Mesodermal cell (in vitro differentiated cells): ENCODE measurements around the gene ADAT1.
A peak's percentile ranks its signal among the peaks of the same experiment; 100 is the strongest.
"Not testable (repeated sequence)": the region's sequence is repeated elsewhere in the genome, so short reads cannot be mapped to it uniquely, and the experiment has no call there.

Experiments used
- H3K27ac ChIP-seq: 2 replicates; pipeline ENCODE4 v1.7.0; 2013; ENCODE audit warnings: mild to moderate bottlenecking, low read depth, low read length, moderate library complexity; ENCODE audit not compliant: severe bottlenecking
- H3K36me3 ChIP-seq: 2 replicates; pipeline ENCODE4 v1.7.1; 2013; ENCODE audit warnings: mild to moderate bottlenecking, low read length, moderate library complexity; ENCODE audit not compliant: control insufficient read depth, insufficient read depth
- H3K4me1 ChIP-seq: one replicate; pipeline ENCODE4 v1.7.1; 2013; ENCODE audit warnings: mild to moderate bottlenecking, low read length; ENCODE audit not compliant: insufficient read depth, control insufficient read depth, poor library complexity, severe bottlenecking
- H3K4me3 ChIP-seq: 2 replicates; pipeline ENCODE4 v1.7.0; 2013; ENCODE audit warnings: low read length, control low read depth, mild to moderate bottlenecking; ENCODE audit not compliant: insufficient read depth, poor library complexity, severe bottlenecking; ENCODE audit errors: extremely low read depth
- H3K9me3 ChIP-seq: 2 replicates; pipeline ENCODE4 v1.7.1; 2013; ENCODE audit warnings: mild to moderate bottlenecking, low read length, moderate library complexity; ENCODE audit not compliant: control insufficient read depth
- WGBS, 2 experiments: methylation state at CpG; one replicate each; pipeline ENCODE4 v1.1.5; 2013; ENCODE audit warnings: missing lambda C conversion rate in 2 of 2; ENCODE audit not compliant: insufficient coverage in 2 of 2; 5-methylcytosine and 5-hydroxymethylcytosine counted together

ADAT1 gene

DNA sequence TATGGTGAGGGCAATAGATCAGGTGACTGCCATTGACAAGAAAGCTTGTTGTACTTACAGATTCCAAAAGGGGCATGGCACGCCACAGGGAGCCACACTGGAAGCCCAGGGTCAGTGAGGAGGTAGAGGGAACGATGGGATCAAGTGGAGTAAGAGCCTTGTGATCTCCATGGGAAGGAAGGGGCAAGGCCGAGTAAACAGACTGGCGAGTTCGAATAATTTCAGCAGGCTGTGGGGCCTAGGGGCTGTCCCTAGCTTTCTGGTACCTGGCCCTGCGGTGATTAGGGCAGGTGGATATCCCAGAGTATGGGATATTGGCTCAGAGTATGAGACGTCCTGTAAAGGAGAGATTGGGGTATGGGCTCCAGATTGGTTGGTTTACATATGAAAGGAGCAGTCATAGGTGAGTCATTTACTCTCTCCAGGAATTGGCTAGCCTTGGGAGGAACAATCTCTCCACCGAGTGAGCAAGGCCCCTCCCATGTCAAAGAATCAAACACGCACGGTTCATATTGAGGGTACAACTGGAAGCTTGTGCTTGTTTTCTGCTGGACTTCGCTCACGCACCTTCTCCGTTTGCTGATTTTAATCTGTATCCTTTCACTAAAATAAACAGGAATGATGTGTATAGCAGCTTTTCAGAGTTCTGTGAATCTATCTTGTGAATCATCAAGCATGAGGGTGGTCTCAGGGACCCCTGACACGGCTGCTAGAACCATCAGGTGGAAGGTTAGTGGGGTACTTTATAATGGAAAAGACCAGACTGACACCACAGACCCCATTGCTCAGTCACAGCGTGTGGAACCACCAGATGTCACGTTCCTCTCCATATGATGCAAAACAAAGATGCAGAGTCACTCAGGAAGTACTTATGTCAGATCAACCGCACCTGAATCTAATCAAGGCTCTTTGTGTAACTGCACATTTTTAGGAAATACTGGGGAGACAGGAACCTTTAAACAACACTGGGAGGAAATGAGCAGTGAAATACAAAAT, 29.0 kb downstream of the ADAT1 start:
- peaks cover 34% of the 10 kb centered on the region for H3K36me3 ChIP-seq
- H3K4me3 ChIP-seq, result no peak overlapping the region
- WGBS, 2 experiments, result 67 to 81% methylated on average over 7 to 16 of the region's 17 CpGs
- peak overlapping the region; percentile 54 for H3K27ac ChIP-seq
- peaks cover 8% of the 10 kb centered on the region for H3K9me3 ChIP-seq
- H3K4me1 ChIP-seq, result peaks cover 30% of the 10 kb centered on the region

DNA sequence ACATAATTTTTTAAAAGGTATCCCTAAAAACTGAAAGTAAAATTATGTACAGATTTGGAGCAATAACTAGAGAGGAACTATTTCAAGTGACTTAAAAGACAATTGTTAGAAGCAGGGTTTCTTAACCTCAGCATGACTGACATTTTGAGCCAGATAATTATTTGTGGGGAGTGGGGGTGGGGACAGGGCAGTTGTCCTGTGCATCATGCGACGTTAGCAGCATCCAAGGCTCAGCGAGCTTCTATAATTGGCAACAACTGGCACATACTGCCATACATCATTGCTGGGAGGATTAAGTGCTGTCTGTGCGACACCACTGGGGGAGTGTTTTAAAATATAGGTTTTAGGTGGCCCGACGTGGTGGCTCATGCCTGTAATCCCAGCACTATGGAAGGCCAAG, 29.8 kb downstream of the ADAT1 start:
- 80 to 95% methylated on average over 1 to 6 of the region's 6 CpGs for WGBS, 2 experiments
- Histone ChIP-seq H3K9me3 (peaks cover 8% of the 10 kb centered on the region), H3K4me1 (peaks cover 30% of the 10 kb centered on the region), H3K36me3 (peaks cover 31% of the 10 kb centered on the region), H3K27ac (no peak overlapping the region), H3K4me3 (no peak overlapping the region)

DNA sequence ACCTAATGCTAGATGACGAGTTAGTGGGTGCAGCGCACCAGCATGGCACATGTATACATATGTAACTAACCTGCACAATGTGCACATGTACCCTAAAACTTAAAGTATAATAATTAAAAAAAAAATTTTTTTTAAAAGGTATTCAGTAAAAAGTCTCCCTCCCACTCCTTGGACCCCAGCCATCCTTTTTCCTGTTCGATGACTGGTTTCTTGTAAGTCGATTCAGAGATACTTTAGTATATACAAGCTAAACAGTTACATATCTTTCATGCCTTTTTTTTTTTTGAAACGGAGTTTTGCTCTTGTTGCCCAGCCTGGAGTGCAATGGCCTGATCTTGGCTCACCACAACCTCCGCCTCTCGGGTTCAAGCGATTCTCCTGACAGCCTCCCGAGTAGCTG, 31.2 kb downstream of the ADAT1 start:
- H3K4me3 ChIP-seq, H3K27ac ChIP-seq, H3K9me3 ChIP-seq: not testable (repeated sequence)
- 95 to 98% methylated on average over 5 to 7 of the region's 9 CpGs for WGBS, 2 experiments
- H3K36me3 ChIP-seq, result peaks cover 21% of the 10 kb centered on the region
- peaks cover 30% of the 10 kb centered on the region for H3K4me1 ChIP-seq

DNA sequence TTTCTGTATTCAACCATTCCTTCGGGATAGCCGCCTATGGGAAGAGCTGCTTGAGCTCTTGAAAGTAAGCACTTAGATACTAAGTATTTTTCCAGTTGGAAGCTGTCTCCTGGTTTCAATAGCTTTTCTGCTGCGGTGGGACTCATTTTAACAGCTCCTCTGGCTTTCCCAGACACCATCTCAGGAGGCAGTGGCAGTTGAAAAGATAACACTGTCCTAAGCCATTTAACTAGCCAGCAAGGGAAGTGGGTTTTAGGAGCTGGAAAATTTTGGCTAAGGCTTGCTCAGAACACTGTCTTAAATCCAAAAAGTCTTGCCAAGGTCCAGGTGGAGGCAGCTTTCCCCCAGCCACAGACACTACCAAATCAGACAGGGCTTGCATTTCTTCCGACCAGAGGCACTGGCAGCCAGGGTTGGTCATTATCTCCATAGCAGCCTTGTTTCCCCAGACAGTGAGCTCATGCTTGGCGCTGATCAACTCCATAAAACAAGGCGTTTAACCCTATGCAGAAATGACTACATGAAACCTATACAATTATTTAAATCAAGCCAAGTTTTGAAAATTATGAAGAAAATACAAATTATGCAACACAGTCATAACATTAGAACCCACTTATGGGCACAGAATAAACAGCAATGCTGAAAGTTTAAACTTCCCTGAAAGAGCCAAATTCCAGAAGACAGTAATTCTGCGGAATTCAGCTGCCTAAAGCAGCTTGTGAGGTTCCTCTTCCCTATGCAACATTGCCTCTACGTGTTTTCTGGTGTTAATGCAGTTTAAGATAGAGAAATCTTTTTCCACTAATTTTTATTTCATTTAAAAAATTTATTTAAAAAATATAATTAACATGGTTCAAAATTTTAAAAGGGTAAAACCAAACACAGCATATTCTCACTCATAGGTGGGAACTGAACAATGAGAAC, 31.9 kb downstream of the ADAT1 start:
- peaks cover 20% of the 10 kb centered on the region for H3K36me3 ChIP-seq
- H3K4me1 ChIP-seq, result peaks cover 30% of the 10 kb centered on the region
- no peaks in the 10 kb centered on the region for H3K9me3 ChIP-seq
- 64 to 83% methylated on average over 4 to 5 of the region's 8 CpGs for WGBS, 2 experiments
- H3K27ac ChIP-seq, result peak overlapping the region; percentile 89
- no peak overlapping the region for H3K4me3 ChIP-seq

DNA sequence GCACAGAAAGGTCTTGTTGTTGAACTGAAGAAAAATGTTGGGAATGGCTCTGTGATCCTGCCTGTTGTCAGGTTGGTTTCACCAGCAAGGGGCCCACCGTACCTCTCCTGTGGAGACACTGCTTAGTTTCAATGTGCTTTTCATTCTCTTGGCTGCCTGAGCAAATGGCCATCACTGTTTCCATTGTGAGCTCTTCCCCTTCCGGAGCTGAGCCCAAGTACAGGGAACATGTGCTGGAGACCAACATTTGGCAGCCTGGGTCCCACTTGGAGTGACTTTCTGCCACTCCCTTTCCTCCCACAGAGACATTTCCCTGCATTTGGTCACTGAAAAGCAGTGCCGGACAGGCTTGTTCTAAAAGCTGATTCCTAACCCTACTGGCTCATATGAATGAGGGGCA, 33.8 kb downstream of the ADAT1 start:
- WGBS, 2 experiments, result 83 to 84% methylated on average over 3 of the region's 3 CpGs
- H3K36me3 ChIP-seq, result peaks cover 20% of the 10 kb centered on the region
- H3K27ac ChIP-seq, result no peak overlapping the region

DNA sequence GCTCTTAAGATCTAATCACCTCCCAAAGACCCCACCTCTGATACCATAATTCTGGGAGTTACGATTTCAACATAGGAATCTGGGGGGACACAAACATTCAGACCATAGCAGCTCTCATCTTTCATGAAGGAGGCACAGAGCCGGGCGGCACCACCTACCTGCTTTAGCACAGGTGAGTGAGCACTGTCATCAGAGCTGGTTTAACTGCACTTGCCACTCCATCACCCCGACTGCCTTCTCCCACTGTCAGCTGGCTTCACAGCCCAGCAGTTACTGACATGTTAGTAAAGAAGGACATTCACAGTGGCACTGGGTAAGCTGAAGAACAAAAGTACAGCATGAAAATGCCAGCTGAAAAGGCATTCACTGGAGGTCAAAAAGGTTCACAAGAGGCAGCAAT, 34.4 kb downstream of the ADAT1 start:
- 100% methylated on average over 3 to 4 of the region's 4 CpGs for WGBS, 2 experiments
- Histone ChIP-seq H3K9me3 (no peaks in the 10 kb centered on the region), H3K4me3 (no peak overlapping the region), H3K36me3 (peaks cover 14% of the 10 kb centered on the region), H3K4me1 (peaks cover 19% of the 10 kb centered on the region), H3K27ac (no peak overlapping the region)

More for the DNA sequence above, 33.8 kb downstream of the ADAT1 start:
- H3K9me3 ChIP-seq, result no peaks in the 10 kb centered on the region
- no peak overlapping the region for H3K4me3 ChIP-seq
- H3K4me1 ChIP-seq, result peaks cover 24% of the 10 kb centered on the region

DNA sequence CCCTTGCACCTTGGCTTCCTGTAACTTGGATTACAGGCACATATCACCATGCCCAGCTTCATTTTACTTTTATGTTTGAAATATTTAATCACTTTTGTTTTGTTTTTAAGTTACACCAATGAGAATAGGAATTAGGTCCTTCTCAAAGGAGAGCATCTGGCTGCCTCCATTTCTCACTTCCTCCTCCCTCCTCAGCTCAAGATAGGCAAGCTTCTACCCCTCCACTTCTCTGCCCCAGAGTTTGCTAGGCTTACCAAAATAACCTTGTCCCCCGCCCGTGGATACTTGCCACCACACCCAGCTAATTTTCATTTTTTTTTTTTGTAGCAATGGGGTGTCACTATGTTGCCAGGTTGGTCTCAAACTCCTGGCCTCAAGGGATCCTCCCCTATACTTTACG, 39.0 kb downstream of the ADAT1 start:
- WGBS, 2 experiments, result 86 to 92% methylated on average over 1 of the region's 3 CpGs
- Histone ChIP-seq H3K27ac (no peak overlapping the region), H3K4me1 (no peaks in the 10 kb centered on the region)

DNA sequence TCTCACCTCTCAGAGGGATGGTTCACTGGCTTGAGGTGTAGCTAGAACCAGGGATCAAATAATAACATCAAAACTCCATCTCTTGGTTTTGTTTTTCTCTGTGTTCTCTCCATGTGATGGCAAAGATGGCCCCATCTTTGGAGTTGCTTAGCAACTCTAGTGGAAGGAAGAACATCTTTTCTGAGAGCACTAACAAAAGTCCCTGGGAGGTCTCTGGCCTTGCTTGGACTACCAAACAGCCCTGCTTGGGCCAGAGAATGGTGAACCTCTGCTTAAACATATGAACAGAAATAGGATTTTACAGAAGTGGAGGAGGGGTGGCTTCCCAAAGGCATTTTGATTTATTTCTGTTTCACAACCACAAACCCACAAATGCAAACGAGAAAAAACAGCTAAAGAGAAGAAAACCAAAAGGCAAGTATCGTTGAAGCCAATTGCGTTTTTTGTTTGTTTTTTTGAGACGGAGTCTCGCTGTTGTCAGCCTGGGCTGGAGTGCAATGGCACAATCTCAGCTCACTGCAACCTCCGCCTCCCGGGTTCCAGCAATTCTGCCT, 43.7 kb downstream of the ADAT1 start:
- H3K36me3 ChIP-seq, result peaks cover 57% of the 10 kb centered on the region
- 96% methylated on average over 6 to 7 of the region's 7 CpGs for WGBS, 2 experiments
- no peak overlapping the region for H3K27ac ChIP-seq
- no peaks in the 10 kb centered on the region for H3K4me1 ChIP-seq
- no peaks in the 10 kb centered on the region for H3K9me3 ChIP-seq
- H3K4me3 ChIP-seq, result no peak overlapping the region

More for the DNA sequence above, 39.0 kb downstream of the ADAT1 start:
- Histone ChIP-seq H3K4me3 (no peak overlapping the region), H3K36me3 (peaks cover 25% of the 10 kb centered on the region), H3K9me3 (no peaks in the 10 kb centered on the region)

DNA sequence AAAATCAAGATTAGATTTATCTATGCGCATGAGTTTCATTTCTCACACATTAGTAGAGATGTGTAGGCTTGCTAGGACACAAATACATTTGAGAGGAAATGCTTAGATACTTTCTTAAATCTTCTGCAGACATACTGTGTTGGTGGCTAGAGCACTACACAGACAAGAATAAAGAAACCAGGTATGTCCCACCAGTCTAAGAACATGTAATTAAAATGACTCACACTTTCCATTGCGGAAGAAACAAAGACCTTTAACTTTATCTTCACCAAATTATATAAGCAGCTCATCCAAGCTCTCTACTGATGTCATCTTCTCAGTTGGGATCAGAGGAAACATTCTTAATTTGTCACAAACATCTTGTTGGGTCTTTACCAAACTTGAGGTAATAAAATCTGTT, 44.4 kb downstream of the ADAT1 start:
- no peak overlapping the region for H3K4me3 ChIP-seq
- 100% methylated on average over 1 of the region's 2 CpGs for WGBS, 2 experiments
- no peaks in the 10 kb centered on the region for H3K4me1 ChIP-seq
- H3K9me3 ChIP-seq, result no peaks in the 10 kb centered on the region
- H3K27ac ChIP-seq, result no peak overlapping the region
- peaks cover 63% of the 10 kb centered on the region for H3K36me3 ChIP-seq

DNA sequence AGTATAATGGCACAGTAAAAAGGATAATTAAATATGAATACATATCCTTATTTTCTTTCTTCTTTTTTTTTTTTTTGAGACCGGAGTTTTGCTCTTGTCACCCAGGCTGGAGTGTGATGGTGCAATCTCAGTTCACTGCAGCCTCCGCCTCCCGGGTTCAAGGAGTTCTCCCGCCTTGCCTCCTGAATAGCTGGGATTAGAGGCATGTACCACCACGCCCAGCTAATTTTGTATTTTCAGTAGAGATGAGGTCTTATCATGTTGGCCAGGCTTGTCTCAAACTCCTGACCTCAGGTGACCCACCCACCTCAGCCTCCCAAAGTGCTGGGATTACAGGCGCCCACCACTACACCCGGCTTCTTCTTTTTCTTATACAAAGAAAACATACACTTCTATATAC, 44.9 kb downstream of the ADAT1 start:
- no peaks in the 10 kb centered on the region for H3K9me3 ChIP-seq
- no peaks in the 10 kb centered on the region for H3K4me1 ChIP-seq
- no peak overlapping the region for H3K27ac ChIP-seq
- peaks cover 68% of the 10 kb centered on the region for H3K36me3 ChIP-seq
- 90 to 98% methylated on average over 6 of the region's 7 CpGs for WGBS, 2 experiments
- H3K4me3 ChIP-seq, result no peak overlapping the region
